ENCODE measurements around the gene GPR39.

- TF ChIP-seq POLR2A (IDR thresholded peaks at IDR 0.05), result no peak
- TF ChIP-seq, protein P1, sequence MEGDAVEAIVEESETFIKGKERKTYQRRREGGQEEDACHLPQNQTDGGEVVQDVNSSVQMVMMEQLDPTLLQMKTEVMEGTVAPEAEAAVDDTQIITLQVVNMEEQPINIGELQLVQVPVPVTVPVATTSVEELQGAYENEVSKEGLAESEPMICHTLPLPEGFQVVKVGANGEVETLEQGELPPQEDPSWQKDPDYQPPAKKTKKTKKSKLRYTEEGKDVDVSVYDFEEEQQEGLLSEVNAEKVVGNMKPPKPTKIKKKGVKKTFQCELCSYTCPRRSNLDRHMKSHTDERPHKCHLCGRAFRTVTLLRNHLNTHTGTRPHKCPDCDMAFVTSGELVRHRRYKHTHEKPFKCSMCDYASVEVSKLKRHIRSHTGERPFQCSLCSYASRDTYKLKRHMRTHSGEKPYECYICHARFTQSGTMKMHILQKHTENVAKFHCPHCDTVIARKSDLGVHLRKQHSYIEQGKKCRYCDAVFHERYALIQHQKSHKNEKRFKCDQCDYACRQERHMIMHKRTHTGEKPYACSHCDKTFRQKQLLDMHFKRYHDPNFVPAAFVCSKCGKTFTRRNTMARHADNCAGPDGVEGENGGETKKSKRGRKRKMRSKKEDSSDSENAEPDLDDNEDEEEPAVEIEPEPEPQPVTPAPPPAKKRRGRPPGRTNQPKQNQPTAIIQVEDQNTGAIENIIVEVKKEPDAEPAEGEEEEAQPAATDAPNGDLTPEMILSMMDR (IDR thresholded peaks at IDR 0.05 in 4 of 5, conservative IDR thresholded peaks at IDR 0.05 in 1 of 5), result no peak
Observed at GRCh38 chr2:132401326-132401725, 15.3 kb upstream of the GPR39 start.

All from gastrocnemius medialis (tissue), 4 donors.